ENCODE results near the gene SDC1.

SDC1 gene

GRCh38 chr2:20189299-20189931 lies 35.5 kb downstream of the SDC1 start:
- Mint-ChIP-seq H3K4me1 (no peaks in the 10 kb centered on the region), H3K36me3 (no peaks in the 10 kb centered on the region), H3K9me3 (no peaks in the 10 kb centered on the region), H3K4me3 (no peak overlapping the region), H3K27me3 (peaks cover 28% of the 10 kb centered on the region), H3K27ac (no peak overlapping the region)
- no peak for ATAC-seq

GRCh38 chr2:20188851-20189250 lies 36.1 kb downstream of the SDC1 start:
- Mint-ChIP-seq H3K4me3 (no peak overlapping the region), H3K4me1 (no peaks in the 10 kb centered on the region), H3K36me3 (no peaks in the 10 kb centered on the region), H3K27me3 (peaks cover 31% of the 10 kb centered on the region), H3K9me3 (no peaks in the 10 kb centered on the region), H3K27ac (no peak overlapping the region)
- no peak for ATAC-seq

- Mint-ChIP-seq H3K27ac (no peak overlapping the region), H3K27me3 (peaks cover 31% of the 10 kb centered on the region), H3K9me3 (no peaks in the 10 kb centered on the region), H3K36me3 (no peaks in the 10 kb centered on the region), H3K4me1 (no peaks in the 10 kb centered on the region), H3K4me3 (no peak overlapping the region)
- ATAC-seq: no peak
These were observed 36.7 kb downstream of the SDC1 start for GRCh38 chr2:20188201-20188600.

- Mint-ChIP-seq H3K27me3 (peaks cover 31% of the 10 kb centered on the region), H3K4me3 (no peak overlapping the region), H3K36me3 (no peaks in the 10 kb centered on the region), H3K9me3 (no peaks in the 10 kb centered on the region), H3K27ac (no peak overlapping the region), H3K4me1 (no peaks in the 10 kb centered on the region)
- ATAC-seq: no peak
These were observed 37.6 kb downstream of the SDC1 start for GRCh38 chr2:20187331-20187730.

- Mint-ChIP-seq H3K36me3 (no peaks in the 10 kb centered on the region), H3K4me3 (no peak overlapping the region), H3K9me3 (no peaks in the 10 kb centered on the region), H3K27me3 (peaks cover 31% of the 10 kb centered on the region), H3K27ac (no peak overlapping the region), H3K4me1 (no peaks in the 10 kb centered on the region)
- ATAC-seq: no peak
These were observed 38.1 kb downstream of the SDC1 start for GRCh38 chr2:20186855-20187187.

- Mint-ChIP-seq H3K27ac (peak overlapping the region; percentile 60), H3K9me3 (no peaks in the 10 kb centered on the region), H3K36me3 (no peaks in the 10 kb centered on the region), H3K27me3 (peaks cover 31% of the 10 kb centered on the region), H3K4me1 (no peaks in the 10 kb centered on the region), H3K4me3 (no peak overlapping the region)
- ATAC-seq: peak; percentile 3
These were observed 38.7 kb downstream of the SDC1 start for GRCh38 chr2:20186078-20186854.

GRCh38 chr2:20185176-20186022 lies 39.5 kb downstream of the SDC1 start:
- Mint-ChIP-seq H3K4me3 (no peak overlapping the region), H3K4me1 (no peaks in the 10 kb centered on the region), H3K36me3 (no peaks in the 10 kb centered on the region), H3K27me3 (peaks cover 31% of the 10 kb centered on the region), H3K9me3 (no peaks in the 10 kb centered on the region), H3K27ac (no peak overlapping the region)
- ATAC-seq: no peak

- Mint-ChIP-seq H3K27me3 (peaks cover 24% of the 10 kb centered on the region), H3K27ac (no peak overlapping the region), H3K4me1 (no peaks in the 10 kb centered on the region), H3K36me3 (no peaks in the 10 kb centered on the region), H3K4me3 (no peak overlapping the region), H3K9me3 (no peaks in the 10 kb centered on the region)
- ATAC-seq: no peak
These were observed 40.6 kb downstream of the SDC1 start for GRCh38 chr2:20184067-20184938.

- no peak for ATAC-seq
- no peaks in the 10 kb centered on the region for H3K36me3 Mint-ChIP-seq
- no peaks in the 10 kb centered on the region for H3K9me3 Mint-ChIP-seq
- peaks cover 18% of the 10 kb centered on the region for H3K27me3 Mint-ChIP-seq
- H3K4me1 Mint-ChIP-seq: no peaks in the 10 kb centered on the region
- no peak overlapping the region for H3K4me3 Mint-ChIP-seq
- H3K27ac Mint-ChIP-seq: no peak overlapping the region
These were observed 41.6 kb downstream of the SDC1 start for GRCh38 chr2:20183373-20183772.

- H3K36me3 Mint-ChIP-seq: no peaks in the 10 kb centered on the region
- H3K27ac Mint-ChIP-seq: no peak overlapping the region
- no peak for ATAC-seq
These were observed 42.5 kb downstream of the SDC1 start for GRCh38 chr2:20182241-20182931.

GRCh38 chr2:20181761-20182160 lies 43.2 kb downstream of the SDC1 start:
- Mint-ChIP-seq H3K27me3 (peaks cover 18% of the 10 kb centered on the region), H3K36me3 (no peaks in the 10 kb centered on the region), H3K27ac (no peak overlapping the region), H3K4me3 (no peak overlapping the region), H3K9me3 (no peaks in the 10 kb centered on the region), H3K4me1 (no peaks in the 10 kb centered on the region)
- no peak for ATAC-seq

More at GRCh38 chr2:20182241-20182931, 42.5 kb downstream of the SDC1 start:
- no peaks in the 10 kb centered on the region for H3K9me3 Mint-ChIP-seq
- peaks cover 18% of the 10 kb centered on the region for H3K27me3 Mint-ChIP-seq
- no peak overlapping the region for H3K4me3 Mint-ChIP-seq
- H3K4me1 Mint-ChIP-seq: no peaks in the 10 kb centered on the region

- H3K27me3 Mint-ChIP-seq: peaks cover 11% of the 10 kb centered on the region
- no peak for ATAC-seq
- no peak overlapping the region for H3K27ac Mint-ChIP-seq
- no peaks in the 10 kb centered on the region for H3K4me1 Mint-ChIP-seq
- H3K4me3 Mint-ChIP-seq: no peak overlapping the region
- no peaks in the 10 kb centered on the region for H3K36me3 Mint-ChIP-seq
- H3K9me3 Mint-ChIP-seq: no peaks in the 10 kb centered on the region
These were observed 44.0 kb downstream of the SDC1 start for GRCh38 chr2:20180676-20181648.

- H3K36me3 Mint-ChIP-seq: no peaks in the 10 kb centered on the region
- no peak for ATAC-seq
- no peaks in the 10 kb centered on the region for H3K9me3 Mint-ChIP-seq
- H3K27ac Mint-ChIP-seq: no peak overlapping the region
- H3K4me1 Mint-ChIP-seq: no peaks in the 10 kb centered on the region
- H3K27me3 Mint-ChIP-seq: peaks cover 9% of the 10 kb centered on the region
- H3K4me3 Mint-ChIP-seq: no peak overlapping the region
These were observed 45.0 kb downstream of the SDC1 start for GRCh38 chr2:20179755-20180594.

All from stimulated activated memory B cell treated with anti-CD40 and anti-IgM and Interleukin-4, amounts not matched to agents 10 μg/mL and 1 μg/mL and 100 μg/mL, for 72 hours (primary cell).